GM18909 (cell line): Measurements from ENCODE around the gene FTO.

ENCODE experiments used
- ATAC-seq: cut with Tn5 transposase; IDR thresholded peaks from one replicate; pipeline ENCODE4 v1.9.1; 2021; ENCODE audit warnings: mild to moderate bottlenecking; ENCODE audit not compliant: unreplicated experiment, poor library complexity

The FTO gene

DNA sequence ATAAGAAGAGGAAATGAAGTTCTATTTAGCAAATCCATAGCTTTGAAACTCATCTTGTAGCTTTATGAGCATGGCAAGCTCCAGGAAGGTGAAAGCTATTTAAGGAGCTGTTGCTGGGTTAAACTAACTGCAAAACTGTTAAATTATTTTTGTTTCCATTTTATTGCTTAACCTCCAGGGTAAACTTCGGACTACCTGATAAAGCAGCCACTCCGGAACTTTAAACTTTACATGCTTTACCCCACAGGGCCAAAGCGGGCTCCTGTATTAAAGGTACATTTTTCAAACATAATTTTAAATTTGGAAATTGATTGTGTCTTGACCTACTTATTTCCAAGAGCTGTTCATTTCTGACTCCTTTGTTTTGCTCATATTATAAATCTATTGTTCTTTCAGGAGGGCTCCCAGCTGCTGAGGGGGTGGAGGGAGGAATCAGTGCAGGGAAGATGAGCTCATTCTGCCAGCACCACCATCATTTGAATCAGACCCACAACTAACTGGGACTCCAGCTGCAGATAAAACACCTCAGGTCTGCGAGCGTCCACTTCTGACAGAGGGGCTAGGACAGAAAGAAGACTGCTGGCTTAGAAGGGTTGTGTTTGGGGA is 424.8 kb downstream of the FTO start:
- no peak for ATAC-seq

DNA sequence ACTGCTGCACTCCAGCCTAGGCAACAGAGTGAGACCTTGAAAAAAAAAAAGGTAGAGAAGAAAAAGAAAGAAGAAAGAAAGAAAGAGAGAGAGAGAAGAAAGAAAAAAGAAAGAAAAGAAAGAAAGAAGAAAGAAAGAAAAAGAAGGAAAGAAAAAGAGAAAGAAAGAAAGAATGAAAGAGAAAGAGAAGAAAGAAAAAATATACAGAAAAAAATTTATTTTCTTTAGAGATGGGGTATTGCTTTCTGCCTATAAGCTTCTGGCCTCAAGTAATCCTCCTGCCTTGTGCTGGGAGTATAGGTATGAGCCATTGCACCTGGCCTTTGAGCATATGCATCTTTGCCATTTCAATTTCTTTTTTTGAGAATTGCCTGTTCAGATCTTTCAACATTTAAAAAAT is 425.9 kb downstream of the FTO start:
- ATAC-seq: no peak

GRCh38 chr16:54135361-54136275 is 431.7 kb downstream of the FTO start:
- no peak for ATAC-seq

GRCh38 chr16:54136276-54136625 is 432.3 kb downstream of the FTO start:
- no peak for ATAC-seq

- no peak for ATAC-seq
Observed at GRCh38 chr16:54140057-54140787, 436.3 kb downstream of the FTO start.

DNA sequence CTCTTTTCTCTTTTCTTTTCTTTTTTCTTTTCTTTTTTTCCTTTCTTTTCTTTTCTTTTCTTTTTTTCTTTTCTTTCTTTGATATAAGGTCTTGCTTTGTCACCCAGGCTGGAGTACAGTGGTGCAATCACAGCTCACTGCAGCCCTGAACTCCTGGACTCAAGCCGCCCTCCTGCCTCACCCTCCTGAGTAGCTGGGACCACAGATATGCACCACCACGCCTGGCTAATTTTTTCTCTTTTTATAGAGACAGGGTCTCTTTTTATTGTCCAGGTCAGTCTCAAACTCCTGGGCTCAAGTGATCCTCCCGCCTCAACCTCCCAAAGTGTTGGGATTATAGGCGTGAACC is 436.8 kb downstream of the FTO start:
- no peak for ATAC-seq

DNA sequence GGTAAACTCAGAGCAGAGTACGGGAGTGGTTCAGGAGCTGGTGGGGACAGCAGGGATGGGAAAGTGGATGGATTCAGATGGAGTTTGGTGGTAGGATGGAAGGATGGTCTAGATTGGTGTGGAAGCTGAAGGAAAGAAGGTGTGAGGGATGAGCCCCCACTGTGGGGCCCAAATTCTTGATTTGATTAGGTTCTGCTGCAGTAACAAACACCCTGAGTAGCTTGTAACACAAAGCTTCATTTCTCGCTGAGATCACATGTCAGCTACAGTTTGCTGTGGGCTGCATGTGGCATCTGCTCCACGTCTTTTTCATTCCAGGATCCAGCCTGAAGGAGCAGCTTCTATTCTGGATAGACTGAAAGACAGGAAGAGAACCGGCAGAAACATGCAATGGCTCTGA is 438.8 kb downstream of the FTO start:
- ATAC-seq: no peak

DNA sequence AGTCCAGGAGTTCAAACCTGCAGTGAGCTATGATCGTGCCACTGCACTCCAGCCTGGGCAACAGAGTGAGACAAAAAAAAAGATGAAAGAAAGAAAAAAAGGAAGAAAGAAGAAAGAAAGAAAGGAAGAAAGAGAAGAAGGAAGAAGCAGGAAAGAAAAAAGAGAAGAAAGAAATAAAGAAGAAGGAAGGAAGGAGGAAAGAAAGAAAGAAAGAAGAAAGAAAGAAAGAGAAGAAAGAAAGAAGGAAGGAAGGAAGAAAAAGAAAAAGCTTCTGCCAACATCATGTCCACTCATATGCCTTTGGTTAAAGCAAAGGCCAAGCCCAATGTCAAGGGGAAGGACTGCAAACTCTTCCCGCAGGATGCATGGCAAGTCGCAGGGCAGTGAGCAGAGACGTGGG is 439.5 kb downstream of the FTO start:
- ATAC-seq: no peak

GRCh38 chr16:54143934-54144571 is 440.1 kb downstream of the FTO start:
- ATAC-seq: no peak

DNA sequence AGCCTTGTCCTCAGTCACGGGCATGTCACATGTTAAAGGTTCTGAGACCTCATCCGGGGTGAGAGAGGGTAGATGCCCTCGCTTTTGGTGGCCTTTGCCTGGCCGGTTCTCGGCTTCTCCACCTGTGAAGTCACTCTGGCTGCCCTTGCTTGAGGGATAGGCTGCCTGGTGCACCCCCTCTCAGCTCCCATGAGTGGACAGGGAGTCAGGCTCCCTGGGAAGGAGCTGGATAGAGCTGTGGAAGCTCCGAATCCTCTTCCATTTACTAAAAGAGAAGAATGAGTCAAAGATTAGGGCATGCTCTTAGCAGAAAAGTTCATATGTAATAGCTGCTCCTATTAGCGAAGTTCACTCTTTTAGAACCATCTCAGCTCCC is 440.6 kb downstream of the FTO start:
- no peak for ATAC-seq

- ATAC-seq: no peak
Observed at GRCh38 chr16:54145881-54146280, 441.9 kb downstream of the FTO start.

DNA sequence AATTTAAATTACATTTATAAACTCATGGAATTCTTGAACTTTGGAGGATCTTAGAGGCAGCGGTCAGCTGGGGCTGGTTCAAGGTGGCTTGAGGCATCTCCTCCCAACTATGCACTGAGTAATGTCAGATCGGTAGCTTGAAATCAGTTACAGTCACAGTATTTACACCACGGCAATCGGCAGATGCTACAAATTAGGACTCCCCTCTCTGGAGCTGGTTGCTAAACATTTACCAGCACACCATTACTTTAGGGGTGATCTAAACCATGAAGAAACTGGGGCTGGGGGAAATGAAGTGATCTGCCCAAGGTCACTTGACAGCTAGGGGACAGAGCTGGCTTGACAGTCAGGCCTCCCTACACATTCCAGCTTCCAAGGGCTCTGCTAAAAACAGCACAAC is 445.0 kb downstream of the FTO start:
- ATAC-seq: no peak

DNA sequence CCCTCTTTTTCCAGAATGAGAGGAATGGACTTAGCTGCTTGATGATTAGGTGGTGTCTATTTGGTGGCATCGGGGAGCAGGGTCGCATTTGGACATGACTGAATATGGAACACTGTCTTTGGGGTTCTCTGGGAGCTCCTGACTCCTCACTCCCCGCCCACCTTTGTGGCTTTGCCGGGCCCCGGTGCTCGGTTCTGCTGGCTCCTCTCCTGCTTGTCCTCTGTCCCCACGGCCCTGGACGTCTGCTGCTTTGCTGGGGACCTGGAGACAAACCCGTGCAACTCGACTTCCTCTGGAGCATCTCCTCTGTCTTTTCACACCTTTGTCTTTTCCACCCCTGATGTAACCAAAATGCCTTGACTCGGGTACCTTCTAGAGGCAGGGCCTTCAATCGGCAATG is 446.9 kb downstream of the FTO start:
- no peak for ATAC-seq

GRCh38 chr16:54152362-54153239 is 448.6 kb downstream of the FTO start:
- ATAC-seq: no peak

DNA sequence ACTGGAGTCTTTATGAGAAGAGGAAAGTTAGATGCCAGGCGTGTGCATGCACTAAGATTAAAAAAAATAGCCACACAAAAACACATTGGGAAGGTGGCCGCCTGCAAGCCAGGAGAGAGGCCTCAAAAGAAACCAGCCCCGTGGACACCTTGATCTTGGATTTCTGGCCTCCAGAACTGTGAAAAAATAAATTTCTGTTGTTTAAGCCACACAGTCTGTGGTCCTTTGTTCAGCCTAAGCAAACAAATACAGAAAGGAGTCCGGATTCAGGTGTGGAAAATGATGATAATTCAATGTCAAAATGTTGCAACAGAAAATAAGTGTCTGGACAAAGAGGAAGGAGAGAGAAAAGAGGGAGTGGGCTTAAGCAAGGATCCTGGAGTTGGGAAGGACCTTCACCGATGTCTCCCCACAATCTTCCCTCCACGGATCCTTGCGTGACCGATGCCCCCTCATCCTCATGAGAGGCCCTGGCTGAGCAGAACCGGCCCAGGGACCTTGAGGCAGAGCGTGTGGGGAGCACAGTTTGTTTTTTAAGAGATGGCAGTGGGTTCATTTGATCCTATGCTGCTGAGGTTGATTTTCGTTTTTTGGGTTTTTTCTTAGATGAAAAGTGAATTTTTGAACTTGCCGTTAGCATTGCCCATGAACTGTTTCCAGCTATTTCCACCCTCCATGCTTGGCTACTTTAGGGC is 449.4 kb downstream of the FTO start:
- ATAC-seq: no peak

DNA sequence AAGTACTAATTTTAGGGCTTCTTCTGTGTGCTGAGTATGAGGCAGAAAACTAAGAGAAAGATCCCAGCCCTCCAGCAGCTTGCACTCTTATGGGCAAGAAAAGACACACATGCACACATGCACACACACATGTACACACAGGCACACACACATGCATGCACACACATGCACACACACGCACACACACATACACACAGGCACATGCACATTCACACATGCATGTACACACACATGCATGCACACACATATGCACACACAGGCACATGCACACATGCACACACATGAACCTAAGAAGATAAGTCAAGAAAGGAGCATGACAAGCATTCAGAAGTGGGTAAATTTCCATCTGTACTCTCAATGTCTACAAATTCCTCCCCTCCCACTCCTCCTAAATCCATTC is 452.4 kb downstream of the FTO start:
- ATAC-seq: no peak

DNA sequence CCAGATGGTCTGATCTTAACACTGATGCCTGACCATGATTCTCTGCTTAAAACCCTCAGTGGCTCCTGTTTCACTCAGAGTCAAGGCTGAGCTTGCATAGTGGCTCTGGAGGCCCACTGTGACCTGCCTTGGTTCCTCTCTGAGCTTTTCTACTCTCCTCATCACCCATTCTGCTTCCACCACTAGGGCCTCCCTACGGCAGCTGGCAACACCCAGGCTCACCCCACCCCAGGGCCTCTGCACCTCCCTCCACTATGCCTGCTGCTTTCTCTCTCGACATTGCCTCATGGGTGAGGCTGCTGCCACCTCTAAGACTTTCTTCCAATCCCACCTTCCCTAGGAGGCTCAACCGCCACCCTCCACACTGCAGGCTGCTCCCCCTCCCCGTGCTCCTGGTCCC is 455.0 kb downstream of the FTO start:
- no peak for ATAC-seq

DNA sequence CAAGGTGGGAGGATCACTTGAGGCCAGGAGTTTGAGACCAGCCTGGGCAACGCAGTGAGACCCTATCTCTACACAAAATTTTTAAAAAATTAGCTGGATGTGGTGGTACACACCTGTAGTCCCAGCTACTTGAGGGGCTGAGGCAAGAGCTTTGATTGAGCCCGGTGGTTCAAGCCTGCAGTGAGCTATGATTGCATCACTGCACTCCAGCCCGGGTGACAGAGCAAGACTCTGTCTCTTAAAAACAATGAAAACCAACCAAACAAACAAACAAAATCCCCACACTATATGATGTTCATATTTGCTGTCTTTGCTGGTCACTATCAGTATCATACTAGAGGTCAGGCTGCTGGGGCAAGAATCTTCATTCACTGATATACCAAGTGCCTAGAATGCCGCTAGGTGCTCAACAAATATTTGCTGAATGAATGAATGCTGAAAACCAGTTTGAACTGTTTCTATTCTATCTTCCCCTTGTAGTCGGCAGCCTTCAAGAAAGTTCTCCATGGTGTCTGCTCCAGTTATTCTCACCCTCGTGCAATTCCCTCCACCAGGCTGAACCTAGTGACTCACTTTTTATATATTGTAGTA is 455.6 kb downstream of the FTO start:
- no peak for ATAC-seq

GRCh38 chr16:54160252-54160860 is 456.4 kb downstream of the FTO start:
- ATAC-seq: no peak
